Measurements from ENCODE around the gene ANKRD9. TPM values are rescaled to one million over a fixed set of nuclear protein-coding genes. Genes with fewer than 3 reads are reported as not detected.

The ANKRD9 gene
- total and polyA plus RNA-seq, 4 donors: 4.4 to 21.3 (median 8.3) TPM

GRCh38 chr14:102486513-102487203 lies 22.9 kb downstream of the ANKRD9 start:
- no peak overlapping the region for H3K9ac ChIP-seq (ENCODE audit: insufficient read depth in 1 of 2, low read length in 2 of 2)
- DNase-seq (no peak), ATAC-seq (ENCODE audit: insufficient read depth, low FRiP score) (no peak)
- peak overlapping the region in 1 of 2 donors; percentile 9 for H3K27ac ChIP-seq (ENCODE audit: low read depth in 1 of 2, low read length in 1 of 2)
- no peaks in the 10 kb centered on the region for H3K27me3 ChIP-seq (ENCODE audit: control insufficient read depth in 3 of 3, insufficient read depth in 3 of 3, low read length in 2 of 3)
- peaks cover 0 to 2% (median 0%) of the 10 kb centered on the region in 4 donors for H3K9me3 ChIP-seq (ENCODE audit: control insufficient read depth in 4 of 4, insufficient read depth in 3 of 4, low read length in 3 of 4)
- peaks cover 0 to 15% (median 4%) of the 10 kb centered on the region in 5 donors for H3K4me1 ChIP-seq (ENCODE audit: control insufficient read depth in 5 of 5, insufficient read depth in 5 of 5, low read length in 5 of 5)
- peaks cover 0 to 3% (median 1%) of the 10 kb centered on the region in 4 donors for H3K36me3 ChIP-seq (ENCODE audit: control insufficient read depth in 4 of 4, insufficient read depth in 4 of 4, low read length in 4 of 4)
- TF ChIP-seq CTCF (IDR thresholded peaks at IDR 0.05; ENCODE audit: control extremely low read depth, extremely low read depth): no peak
- no peak overlapping the region for H3K4me3 ChIP-seq
- WGBS, 2 donors: 84 to 87% methylated on average over 17 of the region's 17 CpGs

GRCh38 chr14:102485693-102486512 lies 23.7 kb downstream of the ANKRD9 start:
- peaks cover 0 to 2% (median 0%) of the 10 kb centered on the region in 4 donors for H3K9me3 ChIP-seq (ENCODE audit: control insufficient read depth in 4 of 4, insufficient read depth in 3 of 4, low read length in 3 of 4)
- peak overlapping the region in 1 of 2 donors; percentile 9 for H3K27ac ChIP-seq (ENCODE audit: low read depth in 1 of 2, low read length in 1 of 2)
- H3K4me3 ChIP-seq: no peak overlapping the region
- no peaks in the 10 kb centered on the region for H3K27me3 ChIP-seq (ENCODE audit: control insufficient read depth in 3 of 3, insufficient read depth in 3 of 3, low read length in 2 of 3)
- H3K36me3 ChIP-seq (ENCODE audit: control insufficient read depth in 4 of 4, insufficient read depth in 4 of 4, low read length in 4 of 4): peaks cover 0 to 3% (median 1%) of the 10 kb centered on the region in 4 donors
- H3K4me1 ChIP-seq (ENCODE audit: control insufficient read depth in 5 of 5, insufficient read depth in 5 of 5, low read length in 5 of 5): peaks cover 0 to 15% (median 4%) of the 10 kb centered on the region in 5 donors
- no peak for DNase-seq
- H3K9ac ChIP-seq (ENCODE audit: insufficient read depth in 1 of 2, low read length in 2 of 2): no peak overlapping the region
- ATAC-seq (ENCODE audit: insufficient read depth, low FRiP score): no peak
- TF ChIP-seq CTCF (IDR thresholded peaks at IDR 0.05; ENCODE audit: control extremely low read depth, extremely low read depth): no peak
- WGBS, 2 donors: 84 to 86% methylated on average over 11 of the region's 11 CpGs

- DNase-seq: no peak
- TF ChIP-seq CTCF (IDR thresholded peaks at IDR 0.05; ENCODE audit: control extremely low read depth, extremely low read depth): no peak
- Histone ChIP-seq H3K9ac (ENCODE audit: insufficient read depth in 1 of 2, low read length in 2 of 2) (no peak overlapping the region), H3K27me3 (ENCODE audit: control insufficient read depth in 3 of 3, insufficient read depth in 3 of 3, low read length in 2 of 3) (no peaks in the 10 kb centered on the region), H3K9me3 (ENCODE audit: control insufficient read depth in 4 of 4, insufficient read depth in 3 of 4, low read length in 3 of 4) (peaks cover 0 to 2% (median 0%) of the 10 kb centered on the region in 4 donors), H3K27ac (ENCODE audit: low read depth in 1 of 2, low read length in 1 of 2) (no peak overlapping the region), H3K4me1 (ENCODE audit: control insufficient read depth in 5 of 5, insufficient read depth in 5 of 5, low read length in 5 of 5) (peaks cover 0 to 12% (median 5%) of the 10 kb centered on the region in 5 donors), H3K4me3 (no peak overlapping the region), H3K36me3 (ENCODE audit: control insufficient read depth in 4 of 4, insufficient read depth in 4 of 4, low read length in 4 of 4) (peaks cover 0 to 3% (median 1%) of the 10 kb centered on the region in 4 donors)
- ATAC-seq (ENCODE audit: insufficient read depth, low FRiP score): no peak
- WGBS, 2 donors: 87 to 93% methylated on average over 5 of the region's 5 CpGs
Measured at GRCh38 chr14:102484316-102484715, 25.3 kb downstream of the ANKRD9 start.
